Dedifferentiated amniotic fluid mesenchymal stem cell (primary cell): ENCODE data around the gene MYLK4.

ENCODE experiments used
- DNase-seq: peaks from one replicate; pipeline ENCODE4 v3.0.0-alpha.2; 2016; ENCODE audit errors: extremely low spot score

Gene MYLK4

GRCh38 chr6:2661651-2662050 lies 89.1 kb downstream of the MYLK4 start:
- DNase-seq, result no peak

GRCh38 chr6:2659882-2660281 lies 90.8 kb downstream of the MYLK4 start:
- DNase-seq, result no peak

GRCh38 chr6:2659381-2659780 lies 91.3 kb downstream of the MYLK4 start:
- no peak for DNase-seq

GRCh38 chr6:2658788-2659187 lies 91.9 kb downstream of the MYLK4 start:
- DNase-seq, result no peak

GRCh38 chr6:2656460-2657079 lies 94.2 kb downstream of the MYLK4 start:
- DNase-seq, result no peak

GRCh38 chr6:2655844-2656433 lies 94.8 kb downstream of the MYLK4 start:
- no peak for DNase-seq

GRCh38 chr6:2653369-2654032 lies 97.2 kb downstream of the MYLK4 start:
- DNase-seq, result no peak

- DNase-seq, result no peak
Observed at GRCh38 chr6:2652611-2653010, 98.1 kb downstream of the MYLK4 start.

GRCh38 chr6:2651961-2652360 lies 98.8 kb downstream of the MYLK4 start:
- DNase-seq, result no peak

GRCh38 chr6:2651536-2651935 lies 99.2 kb downstream of the MYLK4 start:
- DNase-seq, result no peak

GRCh38 chr6:2646346-2646745 lies 104.4 kb downstream of the MYLK4 start:
- no peak for DNase-seq

GRCh38 chr6:2643935-2644539 lies 106.7 kb downstream of the MYLK4 start:
- DNase-seq, result no peak

- DNase-seq, result no peak
Observed at GRCh38 chr6:2643130-2643529, 107.6 kb downstream of the MYLK4 start.

GRCh38 chr6:2641044-2641725 lies 109.5 kb downstream of the MYLK4 start:
- DNase-seq, result no peak

GRCh38 chr6:2640551-2640950 lies 110.2 kb downstream of the MYLK4 start:
- DNase-seq, result no peak

GRCh38 chr6:2639896-2640295 lies 110.8 kb downstream of the MYLK4 start:
- DNase-seq, result no peak

- no peak for DNase-seq
Observed at GRCh38 chr6:2639167-2639566, 111.6 kb downstream of the MYLK4 start.

- no peak for DNase-seq
Observed at GRCh38 chr6:2636672-2637071, 114.0 kb downstream of the MYLK4 start.

- no peak for DNase-seq
Observed at GRCh38 chr6:2635911-2636310, 114.8 kb downstream of the MYLK4 start.

- DNase-seq, result peak; percentile 63
Observed at GRCh38 chr6:2634139-2634964, 116.4 kb downstream of the MYLK4 start.

GRCh38 chr6:2633736-2634135 lies 117.0 kb downstream of the MYLK4 start:
- DNase-seq, result no peak
